ENCODE data around the gene IQCN.

DNA sequence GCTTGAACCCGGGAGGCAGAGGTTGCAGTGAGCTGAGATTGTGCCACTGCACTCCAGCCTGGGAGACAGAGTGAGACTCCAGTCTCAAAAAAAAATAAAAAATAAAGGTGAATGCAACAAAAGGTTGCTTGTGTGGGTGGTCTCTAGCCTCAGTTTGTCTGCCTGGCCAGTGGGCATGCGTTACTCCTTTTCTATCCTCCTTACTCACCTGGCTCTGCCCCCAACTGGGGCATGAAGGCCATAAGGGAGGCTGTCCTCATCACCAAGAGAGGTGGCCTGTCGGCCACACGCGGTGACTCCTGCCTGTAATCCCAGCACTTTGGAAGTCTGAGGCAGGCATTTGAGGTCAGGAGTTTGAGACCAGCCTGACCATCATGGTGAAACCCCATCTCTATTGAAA is 9.1 kb upstream of the IQCN start:
- TF ChIP-seq POLR2A (IDR thresholded peaks at IDR 0.05) = no peak
- TF ChIP-seq, protein P1, sequence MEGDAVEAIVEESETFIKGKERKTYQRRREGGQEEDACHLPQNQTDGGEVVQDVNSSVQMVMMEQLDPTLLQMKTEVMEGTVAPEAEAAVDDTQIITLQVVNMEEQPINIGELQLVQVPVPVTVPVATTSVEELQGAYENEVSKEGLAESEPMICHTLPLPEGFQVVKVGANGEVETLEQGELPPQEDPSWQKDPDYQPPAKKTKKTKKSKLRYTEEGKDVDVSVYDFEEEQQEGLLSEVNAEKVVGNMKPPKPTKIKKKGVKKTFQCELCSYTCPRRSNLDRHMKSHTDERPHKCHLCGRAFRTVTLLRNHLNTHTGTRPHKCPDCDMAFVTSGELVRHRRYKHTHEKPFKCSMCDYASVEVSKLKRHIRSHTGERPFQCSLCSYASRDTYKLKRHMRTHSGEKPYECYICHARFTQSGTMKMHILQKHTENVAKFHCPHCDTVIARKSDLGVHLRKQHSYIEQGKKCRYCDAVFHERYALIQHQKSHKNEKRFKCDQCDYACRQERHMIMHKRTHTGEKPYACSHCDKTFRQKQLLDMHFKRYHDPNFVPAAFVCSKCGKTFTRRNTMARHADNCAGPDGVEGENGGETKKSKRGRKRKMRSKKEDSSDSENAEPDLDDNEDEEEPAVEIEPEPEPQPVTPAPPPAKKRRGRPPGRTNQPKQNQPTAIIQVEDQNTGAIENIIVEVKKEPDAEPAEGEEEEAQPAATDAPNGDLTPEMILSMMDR (IDR thresholded peaks at IDR 0.05) = no peak

Data from uterus (tissue), 2 donors.